ENCODE data around the gene STXBP6. TPM values are rescaled to one million over a fixed set of nuclear protein-coding genes. Genes with fewer than 3 reads are reported as not detected.

STXBP6 gene
- total RNA-seq, 1 experiment from 2014 or later, result 0.27 TPM

DNA sequence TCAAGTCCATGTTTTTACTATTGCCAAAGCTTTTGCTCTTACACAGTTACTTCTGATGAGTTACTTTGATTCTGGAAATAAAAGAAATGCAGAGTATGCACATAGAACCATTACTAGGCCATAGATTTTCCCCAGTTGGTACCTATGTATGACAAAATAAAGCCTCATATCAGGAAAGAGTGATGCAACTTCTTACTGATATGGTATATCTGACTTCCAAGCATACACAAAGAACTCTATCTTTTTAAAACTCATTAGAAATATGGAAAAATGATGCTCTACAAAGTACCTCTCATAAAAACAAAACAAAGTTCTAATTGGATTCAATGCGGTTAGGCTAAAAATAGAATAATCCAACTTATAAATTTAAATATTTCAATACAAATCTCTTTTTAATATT, 92.1 kb downstream of the STXBP6 start:
- H4K20me1 ChIP-seq (ENCODE audit: insufficient read depth), result no peaks in the 10 kb centered on the region
- H3K27me3 ChIP-seq (ENCODE audit: insufficient read depth, low read length), result no peaks in the 10 kb centered on the region
- ChIA-PET CTCF (no interaction called here), RAD21 (ENCODE audit: low non-redundant PET in 1 of 2, low total read pairs in 2 of 2, uncharacterized antibody in 2 of 2, unreplicated experiment in 2 of 2) (no interaction called here), POLR2A (no interaction called here)
- no peaks in the 10 kb centered on the region for H3K9me2 ChIP-seq (ENCODE audit: insufficient read depth)
- no peaks in the 10 kb centered on the region for H3K4me1 ChIP-seq (ENCODE audit: control insufficient read depth in 1 of 2, insufficient read depth in 2 of 2, low read length in 2 of 2)
- no peak overlapping the region for H3K4me2 ChIP-seq (ENCODE audit: low read length)
- H3K27ac ChIP-seq (ENCODE audit: low read depth, low read length), result no peak overlapping the region
- intact Hi-C loops (cut with micrococcal nuclease), result no loop called here
- H3K79me2 ChIP-seq (ENCODE audit: insufficient read depth, low read length), result no peaks in the 10 kb centered on the region
- DNase-seq (ENCODE audit: low read depth, low spot score) (no peak), ATAC-seq (no peak)
- no TSS peak for BruUV-seq (replicated peaks)
- TF ChIP-seq POLR2AphosphoS5 (IDR thresholded peaks at IDR 0.05; ENCODE audit: low read depth, low read length) (no peak), ZNF274 (IDR thresholded peaks at IDR 0.05; ENCODE audit: low read depth, low read length) (no peak), EZH2phosphoT487 (IDR thresholded peaks at IDR 0.05; ENCODE audit: borderline replicate concordance) (no peak)
- TF ChIP-seq, protein P1, sequence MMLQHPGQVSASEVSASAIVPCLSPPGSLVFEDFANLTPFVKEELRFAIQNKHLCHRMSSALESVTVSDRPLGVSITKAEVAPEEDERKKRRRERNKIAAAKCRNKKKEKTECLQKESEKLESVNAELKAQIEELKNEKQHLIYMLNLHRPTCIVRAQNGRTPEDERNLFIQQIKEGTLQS (IDR thresholded peaks at IDR 0.05), result no peak
- TF ChIP-seq, protein P2, sequence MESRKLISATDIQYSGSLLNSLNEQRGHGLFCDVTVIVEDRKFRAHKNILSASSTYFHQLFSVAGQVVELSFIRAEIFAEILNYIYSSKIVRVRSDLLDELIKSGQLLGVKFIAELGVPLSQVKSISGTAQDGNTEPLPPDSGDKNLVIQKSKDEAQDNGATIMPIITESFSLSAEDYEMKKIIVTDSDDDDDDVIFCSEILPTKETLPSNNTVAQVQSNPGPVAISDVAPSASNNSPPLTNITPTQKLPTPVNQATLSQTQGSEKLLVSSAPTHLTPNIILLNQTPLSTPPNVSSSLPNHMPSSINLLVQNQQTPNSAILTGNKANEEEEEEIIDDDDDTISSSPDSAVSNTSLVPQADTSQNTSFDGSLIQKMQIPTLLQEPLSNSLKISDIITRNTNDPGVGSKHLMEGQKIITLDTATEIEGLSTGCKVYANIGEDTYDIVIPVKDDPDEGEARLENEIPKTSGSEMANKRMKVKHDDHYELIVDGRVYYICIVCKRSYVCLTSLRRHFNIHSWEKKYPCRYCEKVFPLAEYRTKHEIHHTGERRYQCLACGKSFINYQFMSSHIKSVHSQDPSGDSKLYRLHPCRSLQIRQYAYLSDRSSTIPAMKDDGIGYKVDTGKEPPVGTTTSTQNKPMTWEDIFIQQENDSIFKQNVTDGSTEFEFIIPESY (IDR thresholded peaks at IDR 0.05; ENCODE audit: extremely low read depth, insufficient replicate concordance, low read length), result no peak
- TF ChIP-seq, protein P3, sequence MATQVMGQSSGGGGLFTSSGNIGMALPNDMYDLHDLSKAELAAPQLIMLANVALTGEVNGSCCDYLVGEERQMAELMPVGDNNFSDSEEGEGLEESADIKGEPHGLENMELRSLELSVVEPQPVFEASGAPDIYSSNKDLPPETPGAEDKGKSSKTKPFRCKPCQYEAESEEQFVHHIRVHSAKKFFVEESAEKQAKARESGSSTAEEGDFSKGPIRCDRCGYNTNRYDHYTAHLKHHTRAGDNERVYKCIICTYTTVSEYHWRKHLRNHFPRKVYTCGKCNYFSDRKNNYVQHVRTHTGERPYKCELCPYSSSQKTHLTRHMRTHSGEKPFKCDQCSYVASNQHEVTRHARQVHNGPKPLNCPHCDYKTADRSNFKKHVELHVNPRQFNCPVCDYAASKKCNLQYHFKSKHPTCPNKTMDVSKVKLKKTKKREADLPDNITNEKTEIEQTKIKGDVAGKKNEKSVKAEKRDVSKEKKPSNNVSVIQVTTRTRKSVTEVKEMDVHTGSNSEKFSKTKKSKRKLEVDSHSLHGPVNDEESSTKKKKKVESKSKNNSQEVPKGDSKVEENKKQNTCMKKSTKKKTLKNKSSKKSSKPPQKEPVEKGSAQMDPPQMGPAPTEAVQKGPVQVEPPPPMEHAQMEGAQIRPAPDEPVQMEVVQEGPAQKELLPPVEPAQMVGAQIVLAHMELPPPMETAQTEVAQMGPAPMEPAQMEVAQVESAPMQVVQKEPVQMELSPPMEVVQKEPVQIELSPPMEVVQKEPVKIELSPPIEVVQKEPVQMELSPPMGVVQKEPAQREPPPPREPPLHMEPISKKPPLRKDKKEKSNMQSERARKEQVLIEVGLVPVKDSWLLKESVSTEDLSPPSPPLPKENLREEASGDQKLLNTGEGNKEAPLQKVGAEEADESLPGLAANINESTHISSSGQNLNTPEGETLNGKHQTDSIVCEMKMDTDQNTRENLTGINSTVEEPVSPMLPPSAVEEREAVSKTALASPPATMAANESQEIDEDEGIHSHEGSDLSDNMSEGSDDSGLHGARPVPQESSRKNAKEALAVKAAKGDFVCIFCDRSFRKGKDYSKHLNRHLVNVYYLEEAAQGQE (IDR thresholded peaks at IDR 0.05; ENCODE audit: low read depth), result no peak
- TF ChIP-seq, protein P4, sequence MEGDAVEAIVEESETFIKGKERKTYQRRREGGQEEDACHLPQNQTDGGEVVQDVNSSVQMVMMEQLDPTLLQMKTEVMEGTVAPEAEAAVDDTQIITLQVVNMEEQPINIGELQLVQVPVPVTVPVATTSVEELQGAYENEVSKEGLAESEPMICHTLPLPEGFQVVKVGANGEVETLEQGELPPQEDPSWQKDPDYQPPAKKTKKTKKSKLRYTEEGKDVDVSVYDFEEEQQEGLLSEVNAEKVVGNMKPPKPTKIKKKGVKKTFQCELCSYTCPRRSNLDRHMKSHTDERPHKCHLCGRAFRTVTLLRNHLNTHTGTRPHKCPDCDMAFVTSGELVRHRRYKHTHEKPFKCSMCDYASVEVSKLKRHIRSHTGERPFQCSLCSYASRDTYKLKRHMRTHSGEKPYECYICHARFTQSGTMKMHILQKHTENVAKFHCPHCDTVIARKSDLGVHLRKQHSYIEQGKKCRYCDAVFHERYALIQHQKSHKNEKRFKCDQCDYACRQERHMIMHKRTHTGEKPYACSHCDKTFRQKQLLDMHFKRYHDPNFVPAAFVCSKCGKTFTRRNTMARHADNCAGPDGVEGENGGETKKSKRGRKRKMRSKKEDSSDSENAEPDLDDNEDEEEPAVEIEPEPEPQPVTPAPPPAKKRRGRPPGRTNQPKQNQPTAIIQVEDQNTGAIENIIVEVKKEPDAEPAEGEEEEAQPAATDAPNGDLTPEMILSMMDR (IDR thresholded peaks at IDR 0.05 in 2 of 3, conservative IDR thresholded peaks at IDR 0.05 in 1 of 3; ENCODE audit: borderline replicate concordance in 1 of 3, insufficient read depth in 1 of 3, low read depth in 2 of 3, low read length in 2 of 3), result no peak
- H3K9ac ChIP-seq (ENCODE audit: low read length), result no peak overlapping the region
- no peaks in the 10 kb centered on the region for H3K36me3 ChIP-seq (ENCODE audit: control insufficient read depth in 1 of 2, insufficient read depth in 2 of 2, low read length in 2 of 2)
- H3K9me3 ChIP-seq (ENCODE audit: control insufficient read depth in 1 of 2, insufficient read depth in 1 of 2, low read depth in 1 of 2, low read length in 2 of 2), result peaks cover 0 to 12% of the 10 kb centered on the region in 2 experiments; a peak in 1 of 4 replicates
- no peak overlapping the region for H3K4me3 ChIP-seq (replicated peaks in 1 of 2; ENCODE audit: low read depth in 1 of 2, low read length in 2 of 2)
- H2AFZ ChIP-seq (ENCODE audit: low read depth, low read length, poor library complexity, severe bottlenecking), result no peak overlapping the region

All from HCT116 (cell line).